IPS DF 6.9 (cell line): Measurements from ENCODE around the gene PATJ.
"Not testable (repeated sequence)": the region's sequence is repeated elsewhere in the genome, so short reads cannot be mapped to it uniquely, and the experiment has no call there.

Experiments
- DNase-seq: peaks from one replicate; pipeline ENCODE4 v3.0.0-alpha.2; 2013; ENCODE audit warnings: low read depth, low spot score
- H3K27ac ChIP-seq: one replicate; pipeline ENCODE4 v1.5.1; 2013; ENCODE audit warnings: low read length, control low read depth
- H3K27me3 ChIP-seq: 2 replicates; pipeline ENCODE4 v1.6.1; 2013; ENCODE audit warnings: mild to moderate bottlenecking, low read length; ENCODE audit not compliant: control insufficient read depth, insufficient read depth
- H3K36me3 ChIP-seq: 2 replicates; pipeline ENCODE4 v1.6.1; 2013; ENCODE audit warnings: low read length; ENCODE audit not compliant: control insufficient read depth, insufficient read depth
- H3K4me1 ChIP-seq: 2 replicates; pipeline ENCODE4 v1.6.1; 2013; ENCODE audit warnings: low read length; ENCODE audit not compliant: control insufficient read depth, insufficient read depth
- H3K4me3 ChIP-seq: 2 replicates; pipeline ENCODE4 v1.5.1; 2013; ENCODE audit warnings: mild to moderate bottlenecking, low read length
- H3K9me3 ChIP-seq: 2 replicates; pipeline ENCODE4 v1.6.1; 2013; ENCODE audit warnings: low read length, inconsistent platforms; ENCODE audit not compliant: control insufficient read depth, insufficient read depth
- WGBS: extraction: QIAGEN DNeasy Blood & Tissue Kit; methylation state at CpG from one replicate; pipeline ENCODE4 v1.1.7; 2013; ENCODE audit warnings: mixed read lengths, missing lambda C conversion rate; ENCODE audit not compliant: insufficient read length, insufficient coverage; 5-methylcytosine and 5-hydroxymethylcytosine counted together

The PATJ gene

DNA sequence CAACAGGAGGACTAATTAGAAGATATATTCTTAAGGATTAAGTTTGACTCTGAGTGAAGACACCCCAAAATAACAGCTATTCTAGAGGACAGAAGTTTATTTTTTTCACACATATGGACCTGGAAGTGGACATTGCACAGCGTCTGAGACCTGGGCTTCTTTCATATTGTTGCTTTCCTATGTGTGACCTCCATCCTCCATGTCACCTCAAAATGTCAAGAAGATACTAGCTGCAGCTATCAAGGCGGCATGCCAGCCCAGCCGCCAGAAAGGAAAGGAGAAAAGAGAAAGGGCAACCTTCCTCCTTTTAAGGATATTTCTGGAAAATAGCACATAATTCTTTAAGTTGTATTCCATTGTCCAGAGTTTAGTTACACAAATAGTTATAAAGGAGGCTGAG lies 220.4 kb downstream of the PATJ start:
- H3K4me1 ChIP-seq: no peaks in the 10 kb centered on the region
- H3K27ac ChIP-seq: no peak overlapping the region
- no peaks in the 10 kb centered on the region for H3K9me3 ChIP-seq
- H3K4me3 ChIP-seq: no peak overlapping the region
- H3K36me3 ChIP-seq: no peaks in the 10 kb centered on the region
- WGBS: no CpG with 5 or more reads among the region's 3 CpGs
- H3K27me3 ChIP-seq: no peaks in the 10 kb centered on the region
- DNase-seq: no peak

DNA sequence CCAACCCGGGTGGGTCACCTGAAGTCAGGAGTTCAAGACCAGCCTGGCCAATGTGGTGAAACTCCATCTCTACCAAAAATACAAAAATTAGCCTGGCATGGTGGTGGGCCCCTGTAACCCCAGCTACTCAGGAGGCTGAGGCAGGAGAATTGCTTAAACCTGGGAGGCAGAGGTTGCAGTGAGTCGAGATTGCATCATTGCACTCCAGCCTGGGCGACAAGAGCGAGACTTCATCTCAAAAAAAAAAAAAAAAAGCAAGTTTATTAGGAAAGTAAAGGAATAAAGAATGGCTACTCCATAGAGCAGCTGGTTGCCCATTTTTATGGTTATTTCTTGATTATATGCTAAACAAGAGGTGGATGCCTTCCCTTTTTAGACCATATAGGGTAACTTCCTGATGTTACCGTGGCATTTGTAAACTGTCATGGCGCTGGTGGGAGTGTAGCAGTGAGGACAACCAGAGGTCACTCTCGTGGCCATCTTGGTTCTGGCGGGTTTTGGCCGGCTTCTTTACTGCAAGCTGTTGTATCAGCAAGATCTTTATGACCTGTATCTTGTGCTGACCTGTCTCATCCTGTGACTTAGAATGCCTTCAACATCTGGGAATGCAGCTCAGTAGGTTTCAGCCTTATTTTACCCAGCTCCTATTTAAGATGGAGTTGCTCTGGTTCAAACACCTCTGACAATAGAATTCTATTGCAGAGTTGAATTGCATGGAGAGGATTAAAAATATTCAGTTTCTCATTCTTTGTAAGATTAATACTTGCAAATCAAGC lies 224.4 kb downstream of the PATJ start:
- H3K36me3 ChIP-seq, H3K4me3 ChIP-seq, H3K27ac ChIP-seq, H3K4me1 ChIP-seq, H3K9me3 ChIP-seq, H3K27me3 ChIP-seq, DNase-seq: not testable (repeated sequence)
- no CpG with 5 or more reads among the region's 9 CpGs for WGBS

DNA sequence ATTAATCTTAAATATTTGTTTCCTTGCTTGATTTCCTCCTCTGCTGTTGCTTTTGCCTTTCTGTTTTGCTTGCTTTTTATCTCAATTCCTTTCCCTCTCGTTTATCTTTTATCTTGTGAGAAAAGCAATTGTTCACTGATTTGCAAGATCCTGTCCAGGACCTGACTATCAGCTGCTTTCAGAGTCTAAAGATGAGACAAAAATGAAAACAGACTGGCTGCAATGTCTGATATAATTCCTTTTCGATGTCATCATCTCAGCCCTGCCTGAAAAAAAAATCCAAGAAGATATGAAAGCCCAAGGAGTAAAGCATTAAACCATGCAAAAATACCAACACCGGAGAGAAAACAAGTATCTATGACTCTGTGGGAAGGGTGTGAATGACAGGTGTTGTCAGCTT lies 225.5 kb downstream of the PATJ start:
- no CpG with 5 or more reads among the region's 3 CpGs for WGBS
- DNase-seq: no peak
- H3K4me3 ChIP-seq: no peak overlapping the region
- no peaks in the 10 kb centered on the region for H3K9me3 ChIP-seq
- H3K27ac ChIP-seq: no peak overlapping the region
- no peaks in the 10 kb centered on the region for H3K27me3 ChIP-seq
- no peaks in the 10 kb centered on the region for H3K36me3 ChIP-seq
- no peaks in the 10 kb centered on the region for H3K4me1 ChIP-seq

DNA sequence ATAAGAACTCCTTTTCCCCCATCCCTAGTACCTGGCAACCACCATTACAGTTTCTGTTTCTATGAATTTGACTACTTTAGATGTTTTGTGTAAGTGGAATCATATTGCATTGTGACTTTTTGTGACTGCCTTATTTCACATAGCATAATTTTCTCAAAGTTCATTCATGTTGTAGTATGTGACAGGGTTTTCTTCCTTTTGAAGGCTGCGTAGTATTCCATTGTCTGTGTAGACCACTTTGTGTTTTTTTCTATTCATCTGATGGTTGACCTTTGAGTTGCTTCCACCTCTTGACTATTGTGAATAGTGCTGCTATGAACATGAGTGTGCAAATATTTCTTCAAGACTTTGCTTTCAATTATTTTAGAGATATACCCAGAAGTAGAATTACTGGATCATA lies 226.6 kb downstream of the PATJ start:
- no peaks in the 10 kb centered on the region for H3K27me3 ChIP-seq
- no peaks in the 10 kb centered on the region for H3K9me3 ChIP-seq
- no peak overlapping the region for H3K4me3 ChIP-seq
- no peak overlapping the region for H3K27ac ChIP-seq
- H3K36me3 ChIP-seq: no peaks in the 10 kb centered on the region
- no CpG with 5 or more reads among the region's 1 CpG for WGBS
- no peak for DNase-seq
- no peaks in the 10 kb centered on the region for H3K4me1 ChIP-seq

DNA sequence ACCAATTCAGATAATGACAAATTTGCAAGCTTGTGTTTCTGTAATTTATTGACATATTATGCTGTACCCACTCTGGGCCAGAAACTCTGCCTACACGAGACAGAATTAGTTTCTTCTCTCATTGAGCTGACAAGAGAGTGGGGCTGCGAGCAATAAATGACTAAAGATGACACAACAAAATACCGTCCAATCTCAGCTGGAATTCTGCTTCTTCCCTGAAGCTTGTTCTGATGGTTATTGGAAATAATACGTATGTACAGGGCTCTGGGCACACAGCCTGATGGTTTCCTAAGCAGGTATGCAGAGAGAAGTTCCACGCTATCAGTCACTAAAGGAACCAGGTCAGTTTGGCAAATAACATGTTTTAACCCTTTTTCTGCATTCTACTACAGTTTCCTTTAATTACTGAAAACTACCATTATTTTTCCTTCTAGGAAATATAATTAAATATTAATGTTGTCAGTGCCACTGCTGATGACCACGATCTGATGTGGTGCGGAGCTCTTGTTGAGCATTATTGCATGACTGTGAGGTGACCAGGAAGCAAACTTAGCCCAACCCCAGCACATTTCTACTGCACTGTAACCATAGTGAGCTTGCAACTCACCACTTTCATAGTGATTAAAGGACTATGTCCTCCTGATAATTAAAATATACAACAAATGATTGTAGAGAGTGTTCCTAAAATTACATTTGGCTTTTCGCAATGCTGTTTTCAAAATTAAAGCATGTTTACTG lies 231.0 kb downstream of the PATJ start:
- H3K9me3 ChIP-seq: no peaks in the 10 kb centered on the region
- no peaks in the 10 kb centered on the region for H3K36me3 ChIP-seq
- no peaks in the 10 kb centered on the region for H3K27me3 ChIP-seq
- no peak for DNase-seq
- no CpG with 5 or more reads among the region's 8 CpGs for WGBS
- no peaks in the 10 kb centered on the region for H3K4me1 ChIP-seq
- no peak overlapping the region for H3K4me3 ChIP-seq
- no peak overlapping the region for H3K27ac ChIP-seq

DNA sequence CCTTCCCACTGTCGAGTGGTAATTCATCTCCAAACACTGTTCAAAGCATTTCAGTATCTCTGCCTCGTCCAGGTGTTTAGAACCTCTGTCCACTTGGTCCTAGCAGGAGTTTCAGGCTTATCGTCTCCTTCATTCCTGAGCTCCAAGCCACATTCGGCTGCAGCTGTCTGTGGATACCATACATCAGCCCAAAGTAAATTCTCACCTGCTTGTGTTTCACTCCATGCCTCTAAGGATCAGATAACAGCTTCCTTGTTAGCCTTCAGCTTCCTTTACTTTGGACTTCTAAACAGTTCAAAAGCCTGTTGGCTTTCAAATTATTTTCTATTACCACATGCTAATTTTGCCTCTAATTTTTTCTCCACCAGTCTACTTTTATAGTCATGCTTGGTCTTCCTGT lies 233.4 kb downstream of the PATJ start:
- no peak overlapping the region for H3K4me3 ChIP-seq
- H3K4me1 ChIP-seq: peaks cover 1% of the 10 kb centered on the region; the same call in 1 of the 2 replicates
- no peaks in the 10 kb centered on the region for H3K27me3 ChIP-seq
- no peak for DNase-seq
- H3K27ac ChIP-seq: no peak overlapping the region
- no peaks in the 10 kb centered on the region for H3K36me3 ChIP-seq
- H3K9me3 ChIP-seq: no peaks in the 10 kb centered on the region
- WGBS: no CpG with 5 or more reads among the region's 4 CpGs

DNA sequence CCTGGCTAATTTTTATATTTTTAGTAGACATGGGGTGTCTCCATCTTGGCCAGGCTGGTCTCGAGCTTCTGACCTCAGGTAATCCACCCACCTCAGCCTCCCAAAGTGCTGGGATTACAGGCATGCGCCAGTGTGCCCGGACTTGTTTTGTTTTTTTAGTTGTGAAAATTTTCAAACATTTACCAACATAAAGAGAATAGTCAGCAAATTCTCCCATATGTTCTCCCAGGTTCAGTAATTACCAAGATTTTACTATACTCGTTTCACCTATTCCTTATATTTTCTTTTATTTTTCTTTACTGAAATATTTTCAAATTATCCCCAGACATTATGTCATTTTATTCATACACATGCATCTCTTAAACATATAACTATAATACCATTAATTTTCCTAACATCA lies 234.3 kb downstream of the PATJ start:
- Histone ChIP-seq H3K27me3 (no peaks in the 10 kb centered on the region), H3K9me3 (no peaks in the 10 kb centered on the region), H3K36me3 (no peaks in the 10 kb centered on the region), H3K4me1 (peaks cover 1% of the 10 kb centered on the region; the same call in 1 of the 2 replicates), H3K4me3 (no peak overlapping the region), H3K27ac (no peak overlapping the region)
- WGBS: 100% methylated on average over 1 of the region's 4 CpGs
- no peak for DNase-seq

DNA sequence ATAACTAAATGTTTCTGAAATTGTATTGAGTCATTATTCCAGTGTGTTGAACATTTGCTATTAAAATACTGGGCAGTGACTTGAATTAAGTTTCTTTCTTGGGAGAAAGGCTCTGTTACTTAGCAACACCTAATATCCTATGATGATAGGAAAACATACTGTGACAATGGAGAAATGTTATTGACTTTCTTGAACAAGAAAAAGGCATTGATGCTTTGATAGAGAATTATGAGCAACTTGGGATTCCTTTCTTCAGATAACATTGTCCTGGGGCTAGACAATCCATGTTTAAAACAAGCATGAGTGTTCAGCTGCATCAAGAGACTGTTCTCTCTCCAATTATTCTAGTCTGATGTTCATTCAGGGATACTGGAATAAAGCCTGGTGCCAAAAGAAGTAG lies 236.5 kb downstream of the PATJ start:
- DNase-seq: no peak
- H3K4me3 ChIP-seq: no peak overlapping the region
- H3K36me3 ChIP-seq: no peaks in the 10 kb centered on the region
- no peaks in the 10 kb centered on the region for H3K27me3 ChIP-seq
- peaks cover 1% of the 10 kb centered on the region; the same call in 1 of the 2 replicates for H3K4me1 ChIP-seq
- no peak overlapping the region for H3K27ac ChIP-seq
- no peaks in the 10 kb centered on the region for H3K9me3 ChIP-seq

DNA sequence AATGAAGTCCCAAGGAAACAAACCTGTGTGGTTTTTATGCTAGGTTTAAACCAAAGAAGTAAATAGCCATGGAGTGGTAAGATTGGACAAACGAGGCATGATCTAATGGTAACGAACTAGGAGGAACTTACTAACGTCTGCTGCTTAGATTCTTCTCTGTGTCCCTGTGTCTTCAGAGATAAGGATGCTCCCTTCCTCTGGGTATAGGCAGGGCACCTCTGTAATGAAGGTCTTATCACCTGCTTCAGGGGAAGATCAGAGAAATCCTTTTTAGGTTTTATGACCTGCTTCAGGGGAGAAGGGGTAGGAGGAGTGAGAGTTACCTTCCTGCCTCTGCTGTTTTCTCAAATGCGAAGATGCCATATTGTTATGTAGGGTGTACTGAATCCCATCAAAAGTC lies 237.4 kb downstream of the PATJ start:
- DNase-seq: no peak
- whole genome bisulfite sequencing: no CpG with 5 or more reads among the region's 4 CpGs
- peaks cover 1% of the 10 kb centered on the region; the same call in 1 of the 2 replicates for H3K4me1 ChIP-seq
- no peak overlapping the region for H3K4me3 ChIP-seq
- no peaks in the 10 kb centered on the region for H3K9me3 ChIP-seq
- no peaks in the 10 kb centered on the region for H3K36me3 ChIP-seq
- no peaks in the 10 kb centered on the region for H3K27me3 ChIP-seq
- no peak overlapping the region for H3K27ac ChIP-seq

DNA sequence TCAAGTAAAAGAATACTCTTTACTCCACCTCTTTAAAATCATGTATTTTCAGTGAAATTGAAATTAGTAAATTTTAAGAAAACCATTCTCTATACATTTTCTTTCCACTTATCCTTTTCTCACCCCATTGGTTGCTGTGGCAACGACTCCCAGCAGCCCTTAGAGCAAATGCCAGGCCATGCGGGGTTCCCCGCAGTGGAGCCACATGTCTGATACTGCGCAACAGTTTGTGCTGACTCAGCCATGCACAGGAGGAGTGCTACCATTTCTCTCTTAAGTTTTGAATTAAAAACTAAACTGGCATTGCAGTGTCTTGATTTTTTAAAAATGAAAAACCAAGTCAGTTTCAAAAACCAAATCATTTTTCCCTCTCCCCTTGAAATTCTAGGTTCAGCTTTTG lies 238.3 kb downstream of the PATJ start:
- Histone ChIP-seq H3K4me3 (no peak overlapping the region), H3K9me3 (no peaks in the 10 kb centered on the region), H3K36me3 (no peaks in the 10 kb centered on the region), H3K4me1 (peaks cover 1% of the 10 kb centered on the region; the same call in 1 of the 2 replicates), H3K27me3 (no peaks in the 10 kb centered on the region), H3K27ac (no peak overlapping the region)
- DNase-seq: no peak
- WGBS: no CpG with 5 or more reads among the region's 4 CpGs
